PC-3 (cell line): ENCODE data around the gene PDE6A. TPM values are rescaled to one million over a fixed set of nuclear protein-coding genes. Genes with fewer than 3 reads are reported as not detected.

Source experiments
- ATAC-seq: fragments of 200-7000 bp; cut with Tn5 transposase; 2 replicates; pipeline ENCODE4 v1.9.1; 2020; ENCODE audit warnings: mild to moderate bottlenecking, moderate library complexity
- BruUV-seq: library from RNA; stranded (reverse); fragments of 400-500 nt; replicated peaks from 2 replicates; lab custom pipeline; 2021; lab: Mats Ljungman, UMichigan
- CTCF ChIA-PET: fragments of 300-600 bp; sonication (Branson Sonifier 250); formaldehyde crosslinking; loops from one replicate; lab custom pipeline; 2022; ENCODE audit warnings: antibody characterized with exemption; lab: Charles Lee
- POLR2A ChIA-PET: fragments of 300-600 bp; sonication (Branson Sonifier 250); formaldehyde crosslinking; loops from one replicate; lab custom pipeline; 2022; ENCODE audit warnings: antibody characterized with exemption; ENCODE audit not compliant: unreplicated experiment; lab: Charles Lee
- DNase-seq: peaks from one replicate; pipeline ENCODE4 v3.0.0-alpha.2; 2015
- H2AFZ ChIP-seq: fragments of 300-600 bp; sonication (generic); 2 replicates; pipeline ENCODE4 v1.6.0; 2016; ENCODE audit warnings: antibody characterized with exemption, low read length
- H3F3A ChIP-seq: fragments of 300-600 bp; sonication (generic); one replicate; pipeline ENCODE4 v1.6.0; 2017; ENCODE audit warnings: antibody characterized with exemption, low read length, control low read depth, mild to moderate bottlenecking; ENCODE audit not compliant: unreplicated experiment
- H3K27ac ChIP-seq: fragments of 300-600 bp; sonication (generic); 2 replicates; pipeline ENCODE4 v1.5.1; 2016; ENCODE audit warnings: mild to moderate bottlenecking, low read length
- H3K27me3 ChIP-seq: fragments of 300-600 bp; sonication (generic); 2 replicates; pipeline ENCODE4 v1.6.1; 2016; ENCODE audit warnings: low read length, mixed read lengths
- H3K36me3 ChIP-seq: fragments of 300-600 bp; sonication (generic); 2 replicates; pipeline ENCODE4 v1.6.1; 2016; ENCODE audit warnings: low read depth, mixed run types, low read length, mixed read lengths
- H3K4me1 ChIP-seq: fragments of 300-600 bp; sonication (generic); 2 replicates; pipeline ENCODE4 v1.5.1; 2016; ENCODE audit warnings: low read length; ENCODE audit not compliant: insufficient read depth
- H3K4me2 ChIP-seq: fragments of 300-600 bp; sonication (generic); 2 replicates; pipeline ENCODE4 v1.6.0; 2016; ENCODE audit warnings: low read length
- H3K4me3 ChIP-seq: fragments of 300-600 bp; sonication (generic); 2 replicates; pipeline ENCODE4 v1.5.1; 2016; ENCODE audit warnings: mild to moderate bottlenecking, low read length, mixed read lengths
- H3K79me2 ChIP-seq: fragments of 300-600 bp; sonication (generic); 2 replicates; pipeline ENCODE4 v1.6.1; 2017; ENCODE audit warnings: low read length, mixed read lengths
- H3K9ac ChIP-seq: fragments of 300-600 bp; sonication (generic); 2 replicates; pipeline ENCODE4 v1.6.0; 2016; ENCODE audit warnings: mild to moderate bottlenecking, low read length
- H3K9me2 ChIP-seq: fragments of 300-600 bp; sonication (generic); replicated peaks from 2 replicates; pipeline ENCODE4 v1.6.1; 2016; ENCODE audit warnings: mixed run types, low read length, mixed read lengths
- H3K9me3 ChIP-seq: fragments of 300-600 bp; sonication (generic); 2 replicates; pipeline ENCODE4 v1.6.1; 2016; ENCODE audit warnings: low read length, mixed read lengths
- H4K20me1 ChIP-seq: fragments of 300-600 bp; sonication (generic); 2 replicates; pipeline ENCODE4 v1.6.1; 2016; ENCODE audit warnings: low read length, mixed read lengths
- EZH2 ChIP-seq: fragments of 300-600 bp; sonication (generic); IDR thresholded peaks from one replicate; pipeline ENCODE4 v1.6.1; 2017; ENCODE audit warnings: antibody characterized with exemption, mild to moderate bottlenecking, low read length; ENCODE audit not compliant: unreplicated experiment
- EZH2phosphoT487 ChIP-seq: fragments of 300-600 bp; sonication (generic); IDR thresholded peaks from 2 replicates; pipeline ENCODE4 v1.6.1; 2018; ENCODE audit warnings: mild to moderate bottlenecking, antibody characterized with exemption, low read length, borderline replicate concordance
- intact Hi-C: fragments of 100-400 bp; cut with micrococcal nuclease; formaldehyde crosslinking; loops from 2 replicates; pipeline ENCODE4 v1.9.0; 2023
- total RNA-seq: library from RNA; depleted of rRNA; stranded (reverse); fragments of >200 nt; gene quantifications from 2 replicates; pipeline ENCODE4 v1.2.3, GENCODE V29; 2014
- TF ChIP-seq, protein P1 (sequence below): fragments of 300-600 bp; sonication (generic); conservative IDR thresholded peaks from 2 replicates; pipeline ENCODE4 v1.5.1; 2017; ENCODE audit warnings: antibody characterized with exemption, low read depth, mild to moderate bottlenecking, low read length

Gene PDE6A
- total RNA-seq, 1 experiment from 2014 or later: not detected

- no peaks in the 10 kb centered on the region for H3K79me2 ChIP-seq
- no peaks in the 10 kb centered on the region for H3K4me1 ChIP-seq
- H2AFZ ChIP-seq: no peak overlapping the region
- H3K4me2 ChIP-seq: no peak overlapping the region
- no peak for DNase-seq
- no peak for TF ChIP-seq EZH2
- TF ChIP-seq, protein P1, sequence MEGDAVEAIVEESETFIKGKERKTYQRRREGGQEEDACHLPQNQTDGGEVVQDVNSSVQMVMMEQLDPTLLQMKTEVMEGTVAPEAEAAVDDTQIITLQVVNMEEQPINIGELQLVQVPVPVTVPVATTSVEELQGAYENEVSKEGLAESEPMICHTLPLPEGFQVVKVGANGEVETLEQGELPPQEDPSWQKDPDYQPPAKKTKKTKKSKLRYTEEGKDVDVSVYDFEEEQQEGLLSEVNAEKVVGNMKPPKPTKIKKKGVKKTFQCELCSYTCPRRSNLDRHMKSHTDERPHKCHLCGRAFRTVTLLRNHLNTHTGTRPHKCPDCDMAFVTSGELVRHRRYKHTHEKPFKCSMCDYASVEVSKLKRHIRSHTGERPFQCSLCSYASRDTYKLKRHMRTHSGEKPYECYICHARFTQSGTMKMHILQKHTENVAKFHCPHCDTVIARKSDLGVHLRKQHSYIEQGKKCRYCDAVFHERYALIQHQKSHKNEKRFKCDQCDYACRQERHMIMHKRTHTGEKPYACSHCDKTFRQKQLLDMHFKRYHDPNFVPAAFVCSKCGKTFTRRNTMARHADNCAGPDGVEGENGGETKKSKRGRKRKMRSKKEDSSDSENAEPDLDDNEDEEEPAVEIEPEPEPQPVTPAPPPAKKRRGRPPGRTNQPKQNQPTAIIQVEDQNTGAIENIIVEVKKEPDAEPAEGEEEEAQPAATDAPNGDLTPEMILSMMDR: no peak
- no peak for TF ChIP-seq EZH2phosphoT487
- ChIA-PET CTCF (interaction anchor here (2.4 kb wide), 1 partner anchor 127 kb away, joined by 12 read pairs; the partner anchor contains the start of gene SLC26A2), POLR2A (no interaction called here)
- no peak overlapping the region for H3K27ac ChIP-seq
- ATAC-seq: no peak
- no peak overlapping the region for H3K4me3 ChIP-seq
- no peaks in the 10 kb centered on the region for H3K9me2 ChIP-seq
- intact Hi-C loops: loop anchor here (10.0 kb wide), 1 partner anchor 602 kb away; no protein-coding TSS in a partner anchor
- H3F3A ChIP-seq: no peaks in the 10 kb centered on the region
- H3K9ac ChIP-seq: no peak overlapping the region
- no peaks in the 10 kb centered on the region for H3K27me3 ChIP-seq
- H3K36me3 ChIP-seq: no peaks in the 10 kb centered on the region
- no peaks in the 10 kb centered on the region for H3K9me3 ChIP-seq
- no TSS peak for BruUV-seq
- H4K20me1 ChIP-seq: no peaks in the 10 kb centered on the region
These were observed 112.0 kb downstream of the PDE6A start for GRCh38 chr5:149832636-149833035.

DNA sequence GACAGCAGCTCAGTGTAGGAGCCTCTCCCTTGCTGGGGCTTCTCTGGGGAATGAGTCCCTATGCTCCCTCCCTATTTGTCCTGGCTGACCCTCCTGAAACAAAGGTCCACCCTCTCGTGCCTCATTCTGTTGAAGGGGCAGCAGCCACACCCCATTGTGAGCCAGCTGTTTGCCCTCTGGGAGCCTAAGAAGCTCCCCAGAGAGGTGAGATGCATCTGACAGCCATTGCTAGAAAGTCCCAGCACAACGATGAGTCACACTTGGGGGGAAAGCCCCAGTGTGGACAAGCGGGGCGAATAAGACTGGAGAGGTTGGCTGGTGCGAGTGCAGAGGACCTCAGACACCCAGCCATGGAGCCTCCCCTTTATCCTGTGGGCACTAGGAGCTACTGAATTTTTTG is 113.1 kb downstream of the PDE6A start:
- intact Hi-C loops: loop anchor here (10.0 kb wide), 1 partner anchor 603 kb away; no protein-coding TSS in a partner anchor
- POLR2A ChIA-PET: interaction anchor here (0.6 kb wide), 1 partner anchor 22 kb away, joined by 31 read pairs; no protein-coding TSS in a partner anchor

GRCh38 chr5:149830579-149830978 is 114.0 kb downstream of the PDE6A start:
- ATAC-seq (no peak), DNase-seq (no peak)
- no peaks in the 10 kb centered on the region for H3K9me3 ChIP-seq
- H3K4me1 ChIP-seq: no peaks in the 10 kb centered on the region
- no peak overlapping the region for H3K27ac ChIP-seq
- no peaks in the 10 kb centered on the region for H3K27me3 ChIP-seq
- H3K4me2 ChIP-seq: no peak overlapping the region
- no peak for TF ChIP-seq EZH2
- TF ChIP-seq, protein P1: no peak
- no peak for TF ChIP-seq EZH2phosphoT487
- no peaks in the 10 kb centered on the region for H3F3A ChIP-seq
- H3K79me2 ChIP-seq: no peaks in the 10 kb centered on the region
- BruUV-seq: no TSS peak
- ChIA-PET POLR2A (no interaction called here), CTCF (no interaction called here)
- H3K4me3 ChIP-seq: no peak overlapping the region
- H3K9ac ChIP-seq: no peak overlapping the region
- no peak overlapping the region for H2AFZ ChIP-seq
- H4K20me1 ChIP-seq: no peaks in the 10 kb centered on the region
- no peaks in the 10 kb centered on the region for H3K36me3 ChIP-seq
- H3K9me2 ChIP-seq: no peaks in the 10 kb centered on the region
- intact Hi-C loops: loop anchor here (10.0 kb wide), 1 partner anchor 604 kb away; no protein-coding TSS in a partner anchor

More for the DNA sequence above, 113.1 kb downstream of the PDE6A start:
- CTCF ChIA-PET: no interaction called here
- BruUV-seq: no TSS peak
- H3K4me2 ChIP-seq: no peak overlapping the region
- no peaks in the 10 kb centered on the region for H3K27me3 ChIP-seq
- ATAC-seq (no peak), DNase-seq (no peak)
- TF ChIP-seq EZH2: no peak
- TF ChIP-seq, protein P1: no peak
- no peak for TF ChIP-seq EZH2phosphoT487
- H3K27ac ChIP-seq: no peak overlapping the region
- no peaks in the 10 kb centered on the region for H3K36me3 ChIP-seq
- H3K9me3 ChIP-seq: no peaks in the 10 kb centered on the region
- no peak overlapping the region for H3K9ac ChIP-seq
- H4K20me1 ChIP-seq: no peaks in the 10 kb centered on the region
- H3F3A ChIP-seq: no peaks in the 10 kb centered on the region
- H3K4me3 ChIP-seq: no peak overlapping the region
- no peaks in the 10 kb centered on the region for H3K4me1 ChIP-seq
- no peaks in the 10 kb centered on the region for H3K9me2 ChIP-seq
- H2AFZ ChIP-seq: no peak overlapping the region
- no peaks in the 10 kb centered on the region for H3K79me2 ChIP-seq
